Fibroblast of lung (primary cell): ENCODE measurements around the gene PTP4A2. TPM values are rescaled to one million over a fixed set of nuclear protein-coding genes. Genes with fewer than 3 reads are reported as not detected.

Source experiments
- DNase-seq, 2 donors: peaks; one replicate each; pipeline versions ENCODE4 v3.0.0 to v3.0.0-alpha.2; 2010; ENCODE audit warnings: low read depth in 2 of 2
- H2AFZ ChIP-seq: 2 replicates; pipeline ENCODE4 v1.5.1; 2012; ENCODE audit warnings: low read length, control low read depth, inconsistent platforms
- H3K27ac ChIP-seq: 2 replicates; pipeline ENCODE4 v1.5.1; 2011; ENCODE audit warnings: low read length, control low read depth; ENCODE audit not compliant: insufficient read depth
- H3K27me3 ChIP-seq: 2 replicates; pipeline ENCODE4 v1.5.1; 2011; ENCODE audit warnings: mild to moderate bottlenecking, low read length; ENCODE audit not compliant: control insufficient read depth, insufficient read depth
- H3K36me3 ChIP-seq: 2 replicates; pipeline ENCODE4 v1.5.1; 2011; ENCODE audit warnings: low read length; ENCODE audit not compliant: control insufficient read depth, insufficient read depth
- H3K4me1 ChIP-seq: 2 replicates; pipeline ENCODE4 v1.5.1; 2011; ENCODE audit warnings: low read length; ENCODE audit not compliant: control insufficient read depth, insufficient read depth; ENCODE audit errors: extremely low read depth
- H3K4me2 ChIP-seq: 2 replicates; pipeline ENCODE4 v1.5.1; 2011; ENCODE audit warnings: low read length, control low read depth; ENCODE audit not compliant: insufficient read depth; ENCODE audit errors: extremely low read depth
- H3K4me3 ChIP-seq, 4 experiments: fragments of 200-600 bp in 1 of 4; sonication (generic) in 1 of 4; replicated peaks in 1 of 4; 2 replicates each; pipeline ENCODE4 v1.5.1; 2011 to 2016; ENCODE audit warnings: low read length in 4 of 4, low read depth in 3 of 4, mild to moderate bottlenecking in 3 of 4, control low read depth in 2 of 4, inconsistent platforms in 1 of 4, mixed read lengths in 1 of 4; ENCODE audit not compliant: insufficient read depth in 1 of 4; ENCODE audit errors: control extremely low read depth in 1 of 4
- H3K79me2 ChIP-seq: 2 replicates; pipeline ENCODE4 v1.5.1; 2012; ENCODE audit warnings: mild to moderate bottlenecking, low read length, inconsistent platforms; ENCODE audit not compliant: control insufficient read depth, insufficient read depth
- H3K9ac ChIP-seq: 2 replicates; pipeline ENCODE4 v1.5.1; 2011; ENCODE audit warnings: mild to moderate bottlenecking, low read length, control low read depth; ENCODE audit not compliant: insufficient read depth
- H3K9me3 ChIP-seq: 2 replicates; pipeline ENCODE4 v1.5.1; 2012; ENCODE audit warnings: low read depth, low read length; ENCODE audit not compliant: control insufficient read depth, insufficient read depth
- H4K20me1 ChIP-seq: 2 replicates; pipeline ENCODE4 v1.5.1; 2011; ENCODE audit warnings: low read length; ENCODE audit not compliant: control insufficient read depth, insufficient read depth; ENCODE audit errors: extremely low read depth
- CTCF ChIP-seq, 2 donors: IDR thresholded peaks in 1 of 2; conservative IDR thresholded peaks in 1 of 2; 1 replicate in 1 of 2; 2 replicates in 1 of 2; pipeline ENCODE4 v1.5.1; 2011 to 2012; ENCODE audit warnings: low read length in 2 of 2, control low read depth in 1 of 2, inconsistent platforms in 1 of 2, low read depth in 1 of 2, mild to moderate bottlenecking in 1 of 2
- EZH2 ChIP-seq: IDR thresholded peaks from 2 replicates; pipeline ENCODE4 v1.5.1; 2012; ENCODE audit warnings: low read length, control low read depth, mild to moderate bottlenecking; ENCODE audit errors: missing control alignments
- polyA plus RNA-seq, 2 donors: library from polyadenylated mRNA; depleted of rRNA in 1 of 2; stranded (reverse) in 1 of 2; unstranded in 1 of 2; fragments of >200 nt; gene quantifications; 2 replicates each; pipeline ENCODE4 v1.2.1, GENCODE V29; 2011 to 2012; ENCODE audit warnings: missing spikeins in 1 of 2
- total RNA-seq: library from RNA; depleted of rRNA; stranded (reverse); fragments of >200 nt; gene quantifications from 2 replicates; pipeline ENCODE4 v1.2.1, GENCODE V29; 2014

Gene PTP4A2
- total and polyA plus RNA-seq, 2 donors (not counting 1 experiment from before 2014, with no cell fraction given), result 366 to 429 TPM

GRCh38 chr1:31984419-31985347 lies 46.5 kb upstream of the PTP4A2 start:
- Histone ChIP-seq H3K9me3 (no peaks in the 10 kb centered on the region), H3K27me3 (no peaks in the 10 kb centered on the region), H3K27ac (no peak overlapping the region), H4K20me1 (no peaks in the 10 kb centered on the region), H3K79me2 (no peaks in the 10 kb centered on the region), H3K4me2 (no peak overlapping the region), H3K4me3 (no peak overlapping the region), H3K4me1 (no peaks in the 10 kb centered on the region), H2AFZ (no peak overlapping the region), H3K36me3 (no peaks in the 10 kb centered on the region), H3K9ac (no peak overlapping the region)
- peak; percentile 23 to 67 for DNase-seq
- no peak for TF ChIP-seq EZH2

GRCh38 chr1:31981972-31982371 lies 43.8 kb upstream of the PTP4A2 start:
- Histone ChIP-seq H3K79me2 (no peaks in the 10 kb centered on the region), H2AFZ (peak overlapping the region; percentile 20), H3K4me2 (no peak overlapping the region), H4K20me1 (no peaks in the 10 kb centered on the region), H3K27me3 (no peaks in the 10 kb centered on the region), H3K4me1 (no peaks in the 10 kb centered on the region), H3K27ac (no peak overlapping the region), H3K9me3 (no peaks in the 10 kb centered on the region), H3K9ac (no peak overlapping the region), H3K4me3 (no peak overlapping the region), H3K36me3 (no peaks in the 10 kb centered on the region)
- TF ChIP-seq EZH2 (no peak), CTCF (conservative IDR thresholded peaks at IDR 0.05 in 1 of 2, IDR thresholded peaks at IDR 0.05 in 1 of 2; ENCODE audit: low read depth in 1 of 2, low read length in 2 of 2) (no peak)
- DNase-seq, result no peak

- Histone ChIP-seq H2AFZ (no peak overlapping the region), H3K9ac (no peak overlapping the region), H3K4me3 (no peak overlapping the region), H3K4me1 (no peaks in the 10 kb centered on the region), H3K36me3 (no peaks in the 10 kb centered on the region), H3K9me3 (no peaks in the 10 kb centered on the region), H3K4me2 (no peak overlapping the region), H3K79me2 (no peaks in the 10 kb centered on the region), H3K27me3 (no peaks in the 10 kb centered on the region), H3K27ac (no peak overlapping the region), H4K20me1 (no peaks in the 10 kb centered on the region)
- TF ChIP-seq EZH2 (no peak), CTCF (conservative IDR thresholded peaks at IDR 0.05 in 1 of 2, IDR thresholded peaks at IDR 0.05 in 1 of 2; ENCODE audit: low read depth in 1 of 2, low read length in 2 of 2) (no peak)
- DNase-seq, result no peak
Observed at GRCh38 chr1:31981456-31981839, 43.3 kb upstream of the PTP4A2 start.
